Stimulated activated CD4-positive, alpha-beta T cell treated with anti-CD3 and anti-CD28 coated beads, TNF-alpha, amount 100 ng/mL, for 4 hours (primary cell): ENCODE measurements around the gene ZIC5.

Source experiments
- DNase-seq, 3 experiments: peaks; one replicate each; pipeline ENCODE4 v3.0.0-alpha.2; 2020; ENCODE audit warnings: low read depth in 3 of 3

Gene ZIC5

GRCh38 chr13:99935772-99936171, 35.8 kb downstream of the ZIC5 start:
- no peak for DNase-seq

- no peak for DNase-seq
Measured at GRCh38 chr13:99932912-99933311, 38.7 kb downstream of the ZIC5 start.

- no peak for DNase-seq
Measured at GRCh38 chr13:99930925-99931324, 40.6 kb downstream of the ZIC5 start.

- DNase-seq: no peak
Measured at GRCh38 chr13:99929866-99930265, 41.7 kb downstream of the ZIC5 start.

- DNase-seq: no peak
Measured at GRCh38 chr13:99926014-99926731, 45.4 kb downstream of the ZIC5 start.

- no peak for DNase-seq
Measured at GRCh38 chr13:99923877-99924582, 47.5 kb downstream of the ZIC5 start.

- no peak for DNase-seq
Measured at GRCh38 chr13:99922631-99923404, 48.7 kb downstream of the ZIC5 start.

GRCh38 chr13:99919132-99919531, 52.4 kb downstream of the ZIC5 start:
- no peak for DNase-seq

GRCh38 chr13:99916366-99917103, 55.0 kb downstream of the ZIC5 start:
- DNase-seq: no peak

GRCh38 chr13:99913167-99913566, 58.4 kb downstream of the ZIC5 start:
- no peak for DNase-seq
